ENCODE measurements around the gene GINS3. TPM values are rescaled to one million over a fixed set of nuclear protein-coding genes. Genes with fewer than 3 reads are reported as not detected.

GINS3 gene
- total RNA-seq, 1 donor from 2014 or later, result 6.9 TPM

- Mint-ChIP-seq H3K9me3 (no peaks in the 10 kb centered on the region), H3K4me1 (no peaks in the 10 kb centered on the region), H3K4me3 (no peak overlapping the region), H3K27me3 (peaks cover 8% of the 10 kb centered on the region), H3K36me3 (ENCODE audit: low read depth) (no peaks in the 10 kb centered on the region), H3K27ac (no peak overlapping the region)
- POLR2A ChIA-PET, result no interaction called here
- DNase-seq, result no peak
- intact Hi-C loops (cut with micrococcal nuclease), result no loop called here
- no peak for ATAC-seq (ENCODE audit: low read depth)
- TF ChIP-seq CTCF (IDR thresholded peaks at IDR 0.05), result no peak
- CTCF ChIA-PET, result no interaction called here
Observed at GRCh38 chr16:58377932-58378331, 14.3 kb upstream of the GINS3 start.

- H3K4me3 Mint-ChIP-seq, result no peak overlapping the region
- no peak for ATAC-seq (ENCODE audit: low read depth)
- DNase-seq, result no peak
- TF ChIP-seq CTCF (IDR thresholded peaks at IDR 0.05), result no peak
- H3K36me3 Mint-ChIP-seq (ENCODE audit: low read depth), result no peaks in the 10 kb centered on the region
- no peaks in the 10 kb centered on the region for H3K9me3 Mint-ChIP-seq
- H3K27ac Mint-ChIP-seq, result no peak overlapping the region
- ChIA-PET POLR2A (no interaction called here), CTCF (no interaction called here)
- peaks cover 8% of the 10 kb centered on the region for H3K27me3 Mint-ChIP-seq
- H3K4me1 Mint-ChIP-seq, result no peaks in the 10 kb centered on the region
- intact Hi-C loops (cut with micrococcal nuclease), result no loop called here
Observed at GRCh38 chr16:58378401-58378800, 13.9 kb upstream of the GINS3 start.

- no peak for TF ChIP-seq CTCF (IDR thresholded peaks at IDR 0.05)
- Mint-ChIP-seq H3K36me3 (ENCODE audit: low read depth) (no peaks in the 10 kb centered on the region), H3K27ac (no peak overlapping the region), H3K9me3 (no peaks in the 10 kb centered on the region), H3K4me1 (no peaks in the 10 kb centered on the region), H3K27me3 (peaks cover 7% of the 10 kb centered on the region), H3K4me3 (no peak overlapping the region)
- POLR2A ChIA-PET, result no interaction called here
- intact Hi-C loops (cut with micrococcal nuclease), result no loop called here
- CTCF ChIA-PET, result no interaction called here
- DNase-seq (no peak), ATAC-seq (ENCODE audit: low read depth) (no peak)
Observed at GRCh38 chr16:58379736-58380135, 12.5 kb upstream of the GINS3 start.

GRCh38 chr16:58381661-58382060 is 10.6 kb upstream of the GINS3 start:
- no peak overlapping the region for H3K27ac Mint-ChIP-seq
- no peak for ATAC-seq (ENCODE audit: low read depth)
- no peaks in the 10 kb centered on the region for H3K4me1 Mint-ChIP-seq
- TF ChIP-seq CTCF (IDR thresholded peaks at IDR 0.05), result no peak
- no peak for DNase-seq
- H3K4me3 Mint-ChIP-seq, result no peak overlapping the region
- H3K36me3 Mint-ChIP-seq (ENCODE audit: low read depth), result no peaks in the 10 kb centered on the region
- POLR2A ChIA-PET, result no interaction called here
- H3K27me3 Mint-ChIP-seq, result peaks cover 6% of the 10 kb centered on the region
- H3K9me3 Mint-ChIP-seq, result no peaks in the 10 kb centered on the region
- CTCF ChIA-PET, result no interaction called here
- intact Hi-C loops (cut with micrococcal nuclease), result no loop called here

- H3K4me3 Mint-ChIP-seq, result no peak overlapping the region
- no peaks in the 10 kb centered on the region for H3K9me3 Mint-ChIP-seq
- H3K27ac Mint-ChIP-seq, result no peak overlapping the region
- peaks cover 9% of the 10 kb centered on the region for H3K27me3 Mint-ChIP-seq
- no peak for DNase-seq
- H3K4me1 Mint-ChIP-seq, result no peaks in the 10 kb centered on the region
- intact Hi-C loops (cut with micrococcal nuclease), result no loop called here
- POLR2A ChIA-PET, result no interaction called here
- no peaks in the 10 kb centered on the region for H3K36me3 Mint-ChIP-seq (ENCODE audit: low read depth)
- no peak for ATAC-seq (ENCODE audit: low read depth)
- CTCF ChIA-PET, result no interaction called here
- TF ChIP-seq CTCF (IDR thresholded peaks at IDR 0.05), result no peak
Observed at GRCh38 chr16:58384437-58385055, 7.7 kb upstream of the GINS3 start.
